IPS-18a (cell line): Measurements from ENCODE around the gene ARAP1.

Source experiments
- H3K27ac ChIP-seq: one replicate; pipeline ENCODE4 v1.5.1; 2013; ENCODE audit warnings: low read length
- H3K27me3 ChIP-seq: one replicate; pipeline ENCODE4 v1.6.1; 2013; ENCODE audit warnings: mild to moderate bottlenecking, low read length; ENCODE audit not compliant: control insufficient read depth, insufficient read depth
- H3K36me3 ChIP-seq: one replicate; pipeline ENCODE4 v1.6.1; 2013; ENCODE audit warnings: low read depth, low read length; ENCODE audit not compliant: control insufficient read depth
- H3K4me1 ChIP-seq: one replicate; pipeline ENCODE4 v1.6.1; 2013; ENCODE audit warnings: low read depth, low read length; ENCODE audit not compliant: control insufficient read depth
- H3K4me3 ChIP-seq: one replicate; pipeline ENCODE4 v1.5.1; 2013; ENCODE audit warnings: low read length
- H3K9ac ChIP-seq: one replicate; pipeline ENCODE4 v1.6.1; 2013; ENCODE audit warnings: mild to moderate bottlenecking, low read length, moderate library complexity
- H3K9me3 ChIP-seq: one replicate; pipeline ENCODE4 v1.6.1; 2013; ENCODE audit warnings: low read depth, low read length; ENCODE audit not compliant: control insufficient read depth

Gene ARAP1

DNA sequence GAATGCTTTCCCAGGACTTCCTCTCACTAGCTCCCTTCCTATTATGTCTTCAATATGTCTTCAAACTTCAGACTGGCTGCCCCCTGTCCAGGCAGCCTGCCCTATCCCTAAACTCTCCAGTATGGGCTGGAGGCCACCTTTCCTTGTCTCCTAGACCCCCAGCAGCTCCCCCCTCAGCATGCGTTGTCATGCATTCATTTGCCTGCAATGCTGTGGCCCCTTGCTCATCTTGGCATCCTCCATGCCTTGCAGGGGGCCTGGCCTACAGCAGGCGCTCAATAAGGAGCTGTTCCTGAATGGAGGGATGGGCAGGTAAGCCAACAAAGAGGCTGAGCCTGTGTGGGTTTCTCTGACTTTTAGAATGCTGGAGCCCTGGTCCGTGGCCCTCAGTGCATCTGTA lies 16.4 kb upstream of the ARAP1 start:
- Histone ChIP-seq H3K36me3 (no peaks in the 10 kb centered on the region), H3K4me3 (no peak overlapping the region), H3K9me3 (no peaks in the 10 kb centered on the region), H3K9ac (no peak overlapping the region), H3K27ac (no peak overlapping the region), H3K4me1 (peaks cover 13% of the 10 kb centered on the region), H3K27me3 (no peaks in the 10 kb centered on the region)

GRCh38 chr11:72767203-72768062 lies 15.2 kb upstream of the ARAP1 start:
- H3K9me3 ChIP-seq = no peaks in the 10 kb centered on the region
- H3K4me1 ChIP-seq = peaks cover 13% of the 10 kb centered on the region
- no peaks in the 10 kb centered on the region for H3K27me3 ChIP-seq
- H3K27ac ChIP-seq = no peak overlapping the region
- H3K36me3 ChIP-seq = no peaks in the 10 kb centered on the region
- no peak overlapping the region for H3K9ac ChIP-seq
- H3K4me3 ChIP-seq = no peak overlapping the region

DNA sequence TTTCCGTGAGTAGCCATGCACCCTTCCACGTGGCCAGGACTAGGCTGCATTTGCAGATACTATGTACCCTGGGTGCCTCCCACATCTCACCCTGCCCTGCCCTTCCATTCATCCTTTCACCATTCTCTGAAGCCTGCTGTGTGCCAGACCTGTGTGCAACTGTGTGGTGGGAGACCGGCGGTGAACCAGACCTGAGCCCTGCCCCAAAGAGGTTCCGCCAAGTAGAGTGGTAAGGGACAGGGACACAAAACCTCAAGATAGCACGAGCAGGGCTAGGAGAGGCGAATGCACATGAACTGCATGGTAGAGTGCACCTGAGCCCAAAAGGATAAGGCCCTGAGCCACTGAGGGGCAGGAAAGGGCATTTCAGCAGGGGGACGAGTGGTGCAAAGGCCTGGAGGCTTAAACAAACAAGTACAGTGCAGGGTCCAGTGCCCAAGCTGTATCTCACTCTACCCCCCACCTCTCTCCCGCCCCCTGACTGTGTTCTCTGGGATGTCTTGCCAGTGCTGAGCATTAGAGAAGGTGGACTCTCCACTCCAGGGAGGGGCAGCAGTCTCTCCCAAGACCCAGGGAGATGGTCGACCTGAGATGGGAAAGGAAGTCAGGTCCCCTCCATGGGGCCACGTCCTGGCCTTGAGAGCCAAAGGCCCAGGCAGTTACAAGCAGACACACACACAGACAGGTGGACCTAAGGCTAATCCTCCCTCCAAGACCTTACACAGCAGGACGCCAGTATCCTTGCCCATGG lies 14.1 kb upstream of the ARAP1 start:
- no peaks in the 10 kb centered on the region for H3K27me3 ChIP-seq
- no peaks in the 10 kb centered on the region for H3K9me3 ChIP-seq
- H3K4me1 ChIP-seq = peaks cover 13% of the 10 kb centered on the region
- no peaks in the 10 kb centered on the region for H3K36me3 ChIP-seq
- H3K4me3 ChIP-seq = no peak overlapping the region
- H3K27ac ChIP-seq = no peak overlapping the region
- no peak overlapping the region for H3K9ac ChIP-seq

DNA sequence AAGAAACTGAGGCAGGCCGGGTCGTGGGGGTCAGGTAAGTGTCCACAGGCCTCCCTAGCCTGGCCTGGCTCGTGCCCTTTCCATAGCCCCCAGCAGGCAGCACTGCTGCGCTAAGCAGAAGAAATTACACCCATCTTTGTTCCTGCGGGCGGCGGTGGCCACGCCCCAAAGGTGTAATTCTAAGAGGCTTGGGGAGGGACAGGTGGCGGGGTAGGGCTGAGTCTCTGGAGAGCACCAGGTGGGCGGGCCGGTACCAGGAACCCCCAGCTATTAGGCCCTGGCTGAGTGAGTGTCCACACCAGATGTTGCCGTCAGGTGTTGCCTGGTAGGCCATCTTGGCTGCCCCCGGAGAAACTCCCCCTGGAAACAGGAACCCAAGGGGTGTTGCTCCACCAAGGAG lies 12.3 kb upstream of the ARAP1 start:
- no peaks in the 10 kb centered on the region for H3K27me3 ChIP-seq
- peaks cover 13% of the 10 kb centered on the region for H3K4me1 ChIP-seq
- H3K27ac ChIP-seq = no peak overlapping the region
- H3K9me3 ChIP-seq = no peaks in the 10 kb centered on the region
- H3K36me3 ChIP-seq = no peaks in the 10 kb centered on the region
- H3K9ac ChIP-seq = no peak overlapping the region
- no peak overlapping the region for H3K4me3 ChIP-seq

- H3K27ac ChIP-seq = no peak overlapping the region
Measured at GRCh38 chr11:72763823-72764222, 11.6 kb upstream of the ARAP1 start.

GRCh38 chr11:72762641-72763304 lies 10.6 kb upstream of the ARAP1 start:
- Histone ChIP-seq H3K27ac (no peak overlapping the region), H3K36me3 (no peaks in the 10 kb centered on the region), H3K4me3 (no peak overlapping the region), H3K9ac (no peak overlapping the region), H3K9me3 (no peaks in the 10 kb centered on the region), H3K4me1 (peaks cover 4% of the 10 kb centered on the region), H3K27me3 (no peaks in the 10 kb centered on the region)

More at GRCh38 chr11:72763823-72764222, 11.6 kb upstream of the ARAP1 start:
- Histone ChIP-seq H3K4me1 (peaks cover 10% of the 10 kb centered on the region), H3K36me3 (no peaks in the 10 kb centered on the region), H3K9ac (no peak overlapping the region), H3K9me3 (no peaks in the 10 kb centered on the region), H3K27me3 (no peaks in the 10 kb centered on the region), H3K4me3 (no peak overlapping the region)

GRCh38 chr11:72760539-72761405 lies 8.6 kb upstream of the ARAP1 start:
- Histone ChIP-seq H3K9ac (no peak overlapping the region), H3K36me3 (no peaks in the 10 kb centered on the region), H3K4me3 (no peak overlapping the region), H3K9me3 (no peaks in the 10 kb centered on the region), H3K4me1 (peaks cover 4% of the 10 kb centered on the region), H3K27ac (no peak overlapping the region), H3K27me3 (no peaks in the 10 kb centered on the region)

- Histone ChIP-seq H3K9ac (no peak overlapping the region), H3K4me3 (no peak overlapping the region), H3K27me3 (no peaks in the 10 kb centered on the region), H3K4me1 (peaks cover 4% of the 10 kb centered on the region), H3K27ac (no peak overlapping the region), H3K36me3 (no peaks in the 10 kb centered on the region), H3K9me3 (no peaks in the 10 kb centered on the region)
Measured at GRCh38 chr11:72759468-72759985, 7.3 kb upstream of the ARAP1 start.

GRCh38 chr11:72758690-72759389 lies 6.6 kb upstream of the ARAP1 start:
- Histone ChIP-seq H3K4me3 (no peak overlapping the region), H3K27ac (no peak overlapping the region), H3K9ac (no peak overlapping the region), H3K4me1 (no peaks in the 10 kb centered on the region), H3K27me3 (no peaks in the 10 kb centered on the region), H3K36me3 (no peaks in the 10 kb centered on the region), H3K9me3 (no peaks in the 10 kb centered on the region)

DNA sequence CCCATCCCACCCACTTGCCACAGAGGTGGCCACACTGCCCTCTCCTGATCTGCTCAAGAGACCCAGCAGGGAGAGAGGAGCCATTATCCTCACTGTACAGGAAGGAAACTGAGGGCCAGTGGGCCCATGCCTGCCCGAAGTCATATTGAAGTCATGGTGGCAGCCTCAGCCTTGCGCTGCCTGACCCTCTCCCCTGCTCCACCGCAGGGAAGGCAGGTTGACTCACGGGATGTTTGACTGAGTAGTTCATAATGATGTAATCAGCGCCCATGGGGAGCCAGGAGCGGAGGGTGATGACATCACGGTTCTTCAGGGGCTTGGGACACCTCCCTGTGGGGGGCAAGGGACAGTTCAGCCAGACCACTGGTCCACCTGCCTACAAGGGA lies 6.1 kb upstream of the ARAP1 start:
- H3K27ac ChIP-seq = no peak overlapping the region
- H3K4me3 ChIP-seq = no peak overlapping the region
- H3K4me1 ChIP-seq = no peaks in the 10 kb centered on the region
- no peaks in the 10 kb centered on the region for H3K36me3 ChIP-seq
- H3K9me3 ChIP-seq = no peaks in the 10 kb centered on the region
- no peaks in the 10 kb centered on the region for H3K27me3 ChIP-seq
- H3K9ac ChIP-seq = no peak overlapping the region
